Natural killer cell (primary cell): ENCODE results near the gene CCDC77. TPM values are rescaled to one million over a fixed set of nuclear protein-coding genes. Genes with fewer than 3 reads are reported as not detected.
"Not testable (repeated sequence)": the region's sequence is repeated elsewhere in the genome, so short reads cannot be mapped to it uniquely, and the experiment has no call there.

ENCODE experiments used
- ATAC-seq, 3 donors: fragments of 150-1000 bp in 2 of 3; fragments of 200-7000 bp in 1 of 3; cut with Tn5 transposase; 1 replicate in 1 of 3; 2 replicates in 2 of 3; pipeline ENCODE4 v1.10.0; 2021; ENCODE audit warnings: mild to moderate bottlenecking in 2 of 3, moderate library complexity in 2 of 3
- DNase-seq, 2 donors: peaks; one replicate each; pipeline versions ENCODE4 v3.0.0 to v3.0.0-alpha.2; 2013 to 2021; ENCODE audit warnings: mixed read lengths in 1 of 2
- H3K27ac ChIP-seq: one replicate; pipeline ENCODE4 v1.5.1; 2013; ENCODE audit warnings: mild to moderate bottlenecking, low read length
- H3K27me3 ChIP-seq: one replicate; pipeline ENCODE4 v1.6.1; 2013; ENCODE audit warnings: low read length; ENCODE audit not compliant: control insufficient read depth, insufficient read depth
- H3K36me3 ChIP-seq: one replicate; pipeline ENCODE4 v1.6.1; 2013; ENCODE audit warnings: low read length; ENCODE audit not compliant: control insufficient read depth, insufficient read depth
- H3K4me1 ChIP-seq: one replicate; pipeline ENCODE4 v1.6.1; 2013; ENCODE audit warnings: low read length; ENCODE audit not compliant: control insufficient read depth, insufficient read depth
- H3K4me3 ChIP-seq: one replicate; pipeline ENCODE4 v1.5.1; 2013; ENCODE audit warnings: low read length
- H3K9me3 ChIP-seq: one replicate; pipeline ENCODE4 v1.6.1; 2013; ENCODE audit warnings: low read length; ENCODE audit not compliant: control insufficient read depth, insufficient read depth
- H3K27ac Mint-ChIP-seq, 2 donors: one replicate each; pipeline ENCODE4 v1.8.0; 2022; ENCODE audit warnings: mild to moderate bottlenecking in 2 of 2, mixed read lengths in 2 of 2, moderate library complexity in 1 of 2
- H3K27me3 Mint-ChIP-seq, 2 donors: one replicate each; pipeline ENCODE4 v1.8.0; 2022; ENCODE audit warnings: low read depth in 2 of 2, mixed read lengths in 2 of 2
- H3K36me3 Mint-ChIP-seq: one replicate; pipeline ENCODE4 v1.8.0; 2022; ENCODE audit warnings: mixed read lengths
- H3K4me1 Mint-ChIP-seq, 2 donors: one replicate each; pipeline ENCODE4 v1.8.0; 2022; ENCODE audit warnings: mixed read lengths in 2 of 2
- H3K4me3 Mint-ChIP-seq: one replicate; pipeline ENCODE4 v1.8.0; 2022; ENCODE audit warnings: mild to moderate bottlenecking, moderate library complexity, mixed read lengths
- H3K9me3 Mint-ChIP-seq, 2 donors: one replicate each; pipeline ENCODE4 v1.8.0; 2022; ENCODE audit warnings: mixed read lengths in 2 of 2
- CTCF ChIP-seq: fragments of 200-600 bp; IDR thresholded peaks from one replicate; pipeline ENCODE4 v1.8.0; 2022; ENCODE audit warnings: antibody characterized with exemption
- WGBS: methylation state at CpG from one replicate; pipeline ENCODE4 v1.1.7; 2013; ENCODE audit warnings: missing lambda C conversion rate; ENCODE audit not compliant: insufficient coverage; 5-methylcytosine and 5-hydroxymethylcytosine counted together
- intact Hi-C: fragments of 100-400 bp; cut with micrococcal nuclease; formaldehyde crosslinking; loops from one replicate; pipeline ENCODE4 v1.14.2; 2022
- total RNA-seq, 4 donors: library from RNA; stranded (reverse); fragments of 120-200 nt in 1 of 4; gene quantifications; one replicate each; pipeline versions ENCODE4 v1.2.3 to v1.2.4, GENCODE V29; 2013 to 2022

CCDC77 gene
- total RNA-seq, 3 donors from 2014 or later (not counting 1 experiment from before 2014, with no cell fraction given): 10.9 to 18.5 (median 15.1) TPM

DNA sequence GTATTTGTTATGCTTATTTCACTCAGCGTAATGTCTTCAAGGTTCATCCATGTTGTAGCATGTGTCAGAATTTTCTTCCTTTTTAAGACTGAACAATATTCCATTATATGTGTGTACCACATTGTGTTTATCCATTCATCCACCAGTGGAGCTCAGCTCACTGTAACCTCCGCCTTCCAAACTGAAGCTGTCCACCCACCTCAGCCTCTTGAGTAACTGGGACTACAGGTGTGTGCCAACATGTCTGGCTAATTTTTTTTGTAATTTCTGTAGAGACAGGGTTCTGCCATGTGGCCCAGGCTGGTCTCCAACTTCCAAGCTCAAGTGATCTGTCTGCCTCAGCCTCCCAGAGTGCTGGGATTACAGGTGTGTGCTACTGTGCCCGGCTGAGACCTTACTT lies 21.1 kb downstream of the CCDC77 start:
- Mint-ChIP-seq H3K4me3 (no peak overlapping the region), H3K9me3 (no peaks in the 10 kb centered on the region), H3K27ac (peak overlapping the region in 1 of 2 donors; percentile 53), H3K27me3 (no peaks in the 10 kb centered on the region), H3K36me3 (no peaks in the 10 kb centered on the region), H3K4me1 (peaks cover 0 to 4% of the 10 kb centered on the region in 2 donors)
- ATAC-seq (no peak), DNase-seq (no peak)
- intact Hi-C loops: no loop called here
- WGBS: 100% methylated on average over 3 of the region's 3 CpGs
- no peaks in the 10 kb centered on the region for H3K27me3 ChIP-seq
- no peak overlapping the region for H3K27ac ChIP-seq
- H3K36me3 ChIP-seq: peaks cover 21% of the 10 kb centered on the region
- no peak for TF ChIP-seq CTCF
- no peak overlapping the region for H3K4me3 ChIP-seq
- no peaks in the 10 kb centered on the region for H3K9me3 ChIP-seq
- no peaks in the 10 kb centered on the region for H3K4me1 ChIP-seq

DNA sequence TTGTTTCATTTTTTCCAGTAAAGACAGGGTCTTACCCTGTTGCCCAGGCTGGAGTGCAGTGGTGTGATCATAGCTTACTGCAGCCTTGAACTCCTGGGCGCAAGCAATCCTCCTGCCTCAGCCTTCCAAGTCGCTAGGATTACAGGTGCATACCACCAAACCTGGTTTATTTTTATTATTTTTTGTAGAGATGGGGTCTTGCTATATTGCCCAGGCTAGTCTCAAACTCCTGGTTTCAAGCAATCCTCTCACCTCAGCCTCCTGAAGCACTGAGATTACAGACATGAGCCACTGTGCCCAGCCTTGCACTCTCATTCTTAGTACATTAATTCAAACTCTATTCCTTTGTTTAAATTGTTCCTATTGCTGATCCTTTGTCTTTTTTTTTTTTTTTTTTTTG lies 34.3 kb downstream of the CCDC77 start:
- H3K9me3 ChIP-seq, H3K27me3 Mint-ChIP-seq, H3K4me3 Mint-ChIP-seq, H3K4me3 ChIP-seq, ATAC-seq, H3K36me3 Mint-ChIP-seq, H3K27me3 ChIP-seq, H3K27ac ChIP-seq, H3K27ac Mint-ChIP-seq, intact Hi-C loops, DNase-seq, H3K9me3 Mint-ChIP-seq, H3K4me1 ChIP-seq, H3K4me1 Mint-ChIP-seq: not testable (repeated sequence)
- H3K36me3 ChIP-seq: peaks cover 37% of the 10 kb centered on the region
- WGBS: 92% methylated on average over 2 of the region's 2 CpGs

- H3K36me3 Mint-ChIP-seq: no peaks in the 10 kb centered on the region
- Histone ChIP-seq H3K4me1 (no peaks in the 10 kb centered on the region), H3K27me3 (peaks cover under 1% of the 10 kb centered on the region), H3K36me3 (peaks cover 11% of the 10 kb centered on the region), H3K27ac (no peak overlapping the region), H3K4me3 (no peak overlapping the region), H3K9me3 (no peaks in the 10 kb centered on the region)
- DNase-seq (peak; percentile 37 to 74), ATAC-seq (peak in 2 of 3 donors; percentile 50)
- peak; percentile 88 for TF ChIP-seq CTCF
- no peaks in the 10 kb centered on the region for H3K9me3 Mint-ChIP-seq
- no peaks in the 10 kb centered on the region for H3K4me1 Mint-ChIP-seq
- no peak overlapping the region for H3K4me3 Mint-ChIP-seq
- 66% methylated on average over 15 of the region's 16 CpGs for WGBS
- intact Hi-C loops: loop anchor here (1.0 kb wide), 1 partner anchor 105 kb away; no protein-coding TSS in a partner anchor
- no peaks in the 10 kb centered on the region for H3K27me3 Mint-ChIP-seq
- no peak overlapping the region for H3K27ac Mint-ChIP-seq
Measured at GRCh38 chr12:442235-442884, 40.9 kb downstream of the CCDC77 start.

DNA sequence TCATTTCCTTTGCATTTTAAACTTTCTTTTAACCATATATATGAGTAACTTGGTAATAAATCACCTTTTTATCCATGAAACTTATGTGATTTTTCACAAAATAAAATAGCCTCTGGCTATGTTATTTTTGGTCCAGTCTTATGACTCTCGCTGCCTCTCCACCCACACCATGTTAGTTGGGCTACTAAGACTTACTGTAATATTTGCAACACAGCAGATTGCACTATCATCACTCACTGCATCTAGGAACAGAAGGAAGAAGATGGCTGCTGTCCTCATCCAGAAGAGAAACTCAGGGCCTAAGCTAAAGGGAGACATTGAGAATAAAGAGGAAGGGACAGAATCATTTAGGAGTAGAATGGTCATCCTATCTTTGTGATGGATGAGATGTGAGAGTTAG lies 45.7 kb downstream of the CCDC77 start:
- no peaks in the 10 kb centered on the region for H3K36me3 Mint-ChIP-seq
- Histone ChIP-seq H3K4me3 (no peak overlapping the region), H3K27me3 (peaks cover 2% of the 10 kb centered on the region), H3K36me3 (no peaks in the 10 kb centered on the region), H3K27ac (no peak overlapping the region), H3K4me1 (no peaks in the 10 kb centered on the region), H3K9me3 (no peaks in the 10 kb centered on the region)
- intact Hi-C loops: no loop called here
- WGBS: 86% methylated on average over 1 of the region's 1 CpG
- TF ChIP-seq CTCF: no peak
- H3K4me3 Mint-ChIP-seq: no peak overlapping the region
- H3K27me3 Mint-ChIP-seq: peaks cover 0 to 3% of the 10 kb centered on the region in 2 donors
- DNase-seq (no peak), ATAC-seq (no peak)
- no peaks in the 10 kb centered on the region for H3K9me3 Mint-ChIP-seq
- H3K27ac Mint-ChIP-seq: no peak overlapping the region
- no peaks in the 10 kb centered on the region for H3K4me1 Mint-ChIP-seq
